Right lobe of liver (tissue), 4 donors: ENCODE results near the gene SPATA2.

Experiments used
- POLR2A ChIP-seq: fragments of 450-650 bp; IDR thresholded peaks from one replicate; pipeline ENCODE4 v1.6.1; 2017; ENCODE audit warnings: antibody characterized with exemption, mild to moderate bottlenecking
- TF ChIP-seq, protein P1 (sequence below), 4 donors: fragments of 200-600 bp in 3 of 4; fragments of 450-650 bp in 1 of 4; IDR thresholded peaks; one replicate each; pipeline versions ENCODE4 v1.5.1 to v1.8.0; 2016 to 2022; ENCODE audit warnings: antibody characterized with exemption in 4 of 4, mild to moderate bottlenecking in 2 of 4
- donor health status: DM: no; HTN: no; CAD: no.
- donor health status: DM: no; HTN: no; CAD: no.
- donor health status: DM: no; HTN: yes; CAD: no.

DNA sequence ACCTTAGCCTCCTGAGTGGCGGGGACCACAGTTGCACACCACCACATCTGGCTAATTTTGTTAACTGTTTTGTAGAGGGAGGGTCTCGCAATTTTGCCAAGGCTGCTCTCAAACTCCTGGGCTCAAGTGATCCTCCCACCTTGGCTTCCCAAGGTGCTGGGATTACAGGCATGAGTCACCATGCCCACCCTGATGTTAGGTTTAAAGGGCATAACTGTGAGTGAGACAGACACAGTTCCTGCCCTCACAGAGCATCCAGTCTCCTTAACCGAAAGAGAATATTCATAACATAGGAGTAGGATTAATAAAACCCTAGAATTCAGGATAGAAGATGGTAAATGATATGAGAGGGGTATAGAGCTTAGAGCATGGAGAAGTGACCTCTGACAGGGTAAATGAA, 3.1 kb upstream of the SPATA2 start:
- TF ChIP-seq, protein P1, sequence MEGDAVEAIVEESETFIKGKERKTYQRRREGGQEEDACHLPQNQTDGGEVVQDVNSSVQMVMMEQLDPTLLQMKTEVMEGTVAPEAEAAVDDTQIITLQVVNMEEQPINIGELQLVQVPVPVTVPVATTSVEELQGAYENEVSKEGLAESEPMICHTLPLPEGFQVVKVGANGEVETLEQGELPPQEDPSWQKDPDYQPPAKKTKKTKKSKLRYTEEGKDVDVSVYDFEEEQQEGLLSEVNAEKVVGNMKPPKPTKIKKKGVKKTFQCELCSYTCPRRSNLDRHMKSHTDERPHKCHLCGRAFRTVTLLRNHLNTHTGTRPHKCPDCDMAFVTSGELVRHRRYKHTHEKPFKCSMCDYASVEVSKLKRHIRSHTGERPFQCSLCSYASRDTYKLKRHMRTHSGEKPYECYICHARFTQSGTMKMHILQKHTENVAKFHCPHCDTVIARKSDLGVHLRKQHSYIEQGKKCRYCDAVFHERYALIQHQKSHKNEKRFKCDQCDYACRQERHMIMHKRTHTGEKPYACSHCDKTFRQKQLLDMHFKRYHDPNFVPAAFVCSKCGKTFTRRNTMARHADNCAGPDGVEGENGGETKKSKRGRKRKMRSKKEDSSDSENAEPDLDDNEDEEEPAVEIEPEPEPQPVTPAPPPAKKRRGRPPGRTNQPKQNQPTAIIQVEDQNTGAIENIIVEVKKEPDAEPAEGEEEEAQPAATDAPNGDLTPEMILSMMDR (IDR thresholded peaks at IDR 0.05) = no peak
- no peak for TF ChIP-seq POLR2A
